H1 (cell line): ENCODE measurements around the gene PML. TPM values are rescaled to one million over a fixed set of nuclear protein-coding genes. Genes with fewer than 3 reads are reported as not detected.

ENCODE experiments used
- SIN3A ChIP-seq, 2 experiments: IDR thresholded peaks in 1 of 2; conservative IDR thresholded peaks in 1 of 2; 2 replicates each; pipeline ENCODE4 v1.6.1; 2011 to 2012; ENCODE audit warnings: low read length in 2 of 2, improper control_type of control experiment in 1 of 2, low read depth in 1 of 2, mild to moderate bottlenecking in 1 of 2
- polyA plus RNA-seq, 7 experiments: library from polyadenylated mRNA; depleted of rRNA in 3 of 7; stranded (reverse) in 5 of 7; unstranded in 2 of 7; fragments of >200 nt in 5 of 7; fragments of 200-250 nt in 2 of 7; gene quantifications; 1 replicate in 5 of 7; 2 replicates in 1 of 7; 4 replicates in 1 of 7; pipeline versions ENCODE4 v1.2.1 to v1.2.3, GENCODE V29; 2011 to 2013; ENCODE audit warnings: missing spikeins in 2 of 7, mixed read lengths in 2 of 7
- total RNA-seq: library from RNA; stranded (reverse); fragmentation: NEBNext Ultra II Directional; extraction: Animal tissue kit (Norgen Biotek cat#: 25700); gene quantifications from 2 replicates; pipeline ENCODE4 v1.2.1, GENCODE V29; 2021

PML gene
- total and polyA plus RNA-seq, 2 of the 8 experiments (the other 6 are each of a cell fraction or from before 2014, with no cell fraction given), result 14.9 to 30.3 TPM

DNA sequence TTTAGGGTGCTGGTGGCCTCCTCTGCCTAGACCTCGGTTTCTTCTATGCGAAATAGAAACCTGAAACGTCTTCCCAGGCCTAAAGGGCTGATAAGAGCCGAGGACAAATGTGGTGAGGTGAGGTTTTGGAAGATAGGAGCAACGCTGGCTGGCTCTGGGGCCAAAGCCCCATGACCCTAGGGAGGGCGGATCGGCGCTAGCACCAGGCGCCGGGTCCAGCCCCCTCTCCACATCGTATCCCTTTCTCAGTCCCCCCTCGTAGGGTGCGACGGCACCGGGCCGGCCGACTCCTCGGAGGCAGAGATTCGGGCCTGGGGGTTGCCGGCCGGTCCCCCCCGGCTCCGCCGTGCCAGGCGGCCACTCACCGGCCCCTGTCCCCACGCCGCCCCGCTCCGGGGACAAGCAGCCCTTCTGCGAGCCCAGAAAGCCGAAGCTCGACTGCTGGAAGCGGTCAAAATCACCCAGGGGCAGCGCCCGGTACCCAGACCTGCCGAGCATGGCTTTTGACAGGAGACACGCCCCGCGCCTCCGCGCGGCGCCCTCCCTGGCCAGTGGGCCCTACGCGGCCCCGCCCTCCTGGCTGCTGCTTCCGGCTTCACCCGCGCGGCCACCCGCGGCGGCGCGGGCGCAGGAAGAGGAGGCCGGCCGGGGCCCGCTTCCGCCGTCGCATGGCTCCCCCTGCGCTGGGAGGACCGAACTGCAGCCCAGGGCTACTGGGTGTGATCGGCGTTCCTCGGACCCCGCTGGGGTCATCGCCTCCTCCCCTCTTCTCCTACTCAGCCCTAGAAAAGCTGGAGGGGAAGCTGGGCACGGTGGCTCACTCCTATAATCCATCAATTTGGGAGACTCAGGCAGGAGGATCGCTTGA is 2.6 kb upstream of the PML start, which contains the start of gene STOML1 (continued):
- peak; percentile 98 to 99 for TF ChIP-seq SIN3A (conservative IDR thresholded peaks at IDR 0.05 in 1 of 2, IDR thresholded peaks at IDR 0.05 in 1 of 2; ENCODE audit: low read depth in 1 of 2, low read length in 2 of 2)
